ENCODE results near the gene PXMP2.

DNA sequence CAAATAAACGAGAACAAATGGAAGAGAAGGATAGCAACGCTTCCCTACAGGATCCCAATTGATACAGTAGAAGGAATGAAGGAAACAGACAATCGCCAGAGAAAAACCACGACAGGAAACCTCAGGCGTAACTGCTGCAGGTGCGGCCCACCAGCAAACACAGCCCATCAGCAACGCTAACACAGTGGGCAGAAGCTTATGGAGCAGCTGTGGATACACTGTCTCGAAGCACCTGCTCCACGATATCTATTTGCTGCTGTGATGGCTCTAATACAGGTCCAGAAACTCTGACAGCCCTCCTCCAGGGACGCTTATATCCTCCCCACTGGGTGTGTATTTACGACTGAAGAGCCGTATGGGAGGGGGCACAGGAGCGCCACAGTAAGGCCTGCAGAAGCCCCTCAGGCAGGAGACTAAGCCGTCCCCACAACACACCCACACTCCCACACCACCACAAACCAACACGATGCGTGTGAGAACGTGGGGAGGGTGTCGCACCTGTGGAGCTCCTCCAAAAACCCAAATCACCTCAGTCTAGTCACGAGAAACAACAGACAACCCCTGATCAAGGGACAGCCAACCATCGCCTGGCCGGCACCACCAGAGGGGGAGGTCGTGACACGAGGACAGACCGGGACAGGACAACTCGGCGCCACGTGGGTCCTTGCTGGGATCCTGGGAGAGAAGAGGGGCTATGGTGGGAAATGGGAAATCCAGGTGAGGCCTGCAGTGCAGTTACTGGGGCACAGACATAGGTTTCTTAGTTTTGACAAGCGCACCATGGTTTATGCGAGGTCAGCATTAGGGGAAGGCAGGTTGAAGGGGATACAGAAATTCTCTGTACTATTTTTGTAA is 24.3 kb upstream of the PXMP2 start:
- TF ChIP-seq CTCF (IDR thresholded peaks at IDR 0.05; ENCODE audit: insufficient read depth, low read length) (no peak), SPI1 (IDR thresholded peaks at IDR 0.05; ENCODE audit: borderline replicate concordance, low read depth) (no peak), POLR2AphosphoS5 (IDR thresholded peaks at IDR 0.05; ENCODE audit: low read depth) (no peak)

Measured in HL-60 (cell line).